ENCODE data around the gene DAB1. TPM values are rescaled to one million over a fixed set of nuclear protein-coding genes. Genes with fewer than 3 reads are reported as not detected.

The DAB1 gene
- total and polyA plus RNA-seq, 2 of the 8 experiments (the other 6 are each of a cell fraction or from before 2014, with no cell fraction given), result 4.4 to 11.8 TPM

DNA sequence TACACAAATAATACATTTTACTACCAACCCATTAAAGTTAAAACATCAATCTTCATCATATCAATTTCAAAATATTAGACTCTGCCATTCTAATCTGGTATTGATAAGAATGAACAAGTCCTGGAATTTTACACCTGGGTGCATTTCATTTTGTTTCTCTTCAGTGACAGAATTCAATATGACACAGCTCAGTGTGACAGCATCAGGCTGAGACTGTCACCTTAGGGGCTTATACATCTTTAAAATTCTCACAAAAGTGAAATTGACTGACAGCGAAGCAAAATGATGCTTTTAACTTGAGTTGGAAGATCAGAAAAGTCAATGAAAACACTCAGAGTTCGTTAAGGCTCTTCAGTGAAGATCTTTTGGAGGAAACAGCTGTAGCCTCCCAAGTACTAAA lies 213.0 kb downstream of the DAB1 start (continued):
- TF ChIP-seq, protein P1, sequence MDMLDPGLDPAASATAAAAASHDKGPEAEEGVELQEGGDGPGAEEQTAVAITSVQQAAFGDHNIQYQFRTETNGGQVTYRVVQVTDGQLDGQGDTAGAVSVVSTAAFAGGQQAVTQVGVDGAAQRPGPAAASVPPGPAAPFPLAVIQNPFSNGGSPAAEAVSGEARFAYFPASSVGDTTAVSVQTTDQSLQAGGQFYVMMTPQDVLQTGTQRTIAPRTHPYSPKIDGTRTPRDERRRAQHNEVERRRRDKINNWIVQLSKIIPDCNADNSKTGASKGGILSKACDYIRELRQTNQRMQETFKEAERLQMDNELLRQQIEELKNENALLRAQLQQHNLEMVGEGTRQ (IDR thresholded peaks at IDR 0.05; ENCODE audit: low read length), result no peak
- no peak for TF ChIP-seq PHF8 (conservative IDR thresholded peaks at IDR 0.05; ENCODE audit: low read depth, low read length)
- no peak for TF ChIP-seq NRF1 (IDR thresholded peaks at IDR 0.05; ENCODE audit: low read depth, low read length)

All from H1 (cell line).